ENCODE data around the gene SKAP1.
"Not testable (repeated sequence)": the region's sequence is repeated elsewhere in the genome, so short reads cannot be mapped to it uniquely, and the experiment has no call there.

Gene SKAP1

DNA sequence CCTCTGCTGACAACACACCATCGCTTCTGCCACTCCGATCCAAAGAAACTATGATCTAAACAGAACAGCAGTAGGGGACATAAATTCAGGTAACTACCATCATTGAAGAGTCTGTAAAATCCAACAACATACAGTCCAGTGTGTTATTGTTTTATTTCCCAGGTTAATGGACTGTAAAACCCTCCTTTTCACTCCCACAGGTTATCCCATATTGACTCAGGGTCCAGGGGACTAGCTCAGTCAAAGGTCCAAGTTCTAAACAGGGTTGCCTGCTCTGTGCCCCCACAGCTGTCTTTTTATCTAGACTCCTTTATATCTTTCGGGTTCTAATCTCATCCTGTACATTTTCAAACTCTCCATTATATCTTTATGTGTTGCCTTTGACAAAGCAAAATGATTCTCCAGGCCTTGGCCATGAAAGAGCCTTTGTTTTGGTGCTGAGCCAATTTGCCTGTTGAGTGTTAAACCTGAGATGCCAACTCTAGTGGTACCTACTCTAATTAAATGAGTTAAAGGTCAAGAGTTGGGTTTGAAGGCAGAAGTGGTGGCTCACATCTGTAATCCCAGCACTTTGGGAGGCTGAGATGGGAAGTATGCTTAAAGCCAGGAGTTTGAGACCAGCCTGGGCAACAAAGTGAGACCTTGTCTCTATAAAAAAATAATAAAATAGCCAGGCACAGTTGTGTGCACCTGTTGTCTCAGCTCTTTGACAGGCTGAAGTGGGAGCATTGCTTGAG, 242.0 kb downstream of the SKAP1 start:
- ChIA-PET POLR2A (ENCODE audit: low non-redundant PET) (no interaction called here), CTCF (no interaction called here)
- TF ChIP-seq, protein P1, sequence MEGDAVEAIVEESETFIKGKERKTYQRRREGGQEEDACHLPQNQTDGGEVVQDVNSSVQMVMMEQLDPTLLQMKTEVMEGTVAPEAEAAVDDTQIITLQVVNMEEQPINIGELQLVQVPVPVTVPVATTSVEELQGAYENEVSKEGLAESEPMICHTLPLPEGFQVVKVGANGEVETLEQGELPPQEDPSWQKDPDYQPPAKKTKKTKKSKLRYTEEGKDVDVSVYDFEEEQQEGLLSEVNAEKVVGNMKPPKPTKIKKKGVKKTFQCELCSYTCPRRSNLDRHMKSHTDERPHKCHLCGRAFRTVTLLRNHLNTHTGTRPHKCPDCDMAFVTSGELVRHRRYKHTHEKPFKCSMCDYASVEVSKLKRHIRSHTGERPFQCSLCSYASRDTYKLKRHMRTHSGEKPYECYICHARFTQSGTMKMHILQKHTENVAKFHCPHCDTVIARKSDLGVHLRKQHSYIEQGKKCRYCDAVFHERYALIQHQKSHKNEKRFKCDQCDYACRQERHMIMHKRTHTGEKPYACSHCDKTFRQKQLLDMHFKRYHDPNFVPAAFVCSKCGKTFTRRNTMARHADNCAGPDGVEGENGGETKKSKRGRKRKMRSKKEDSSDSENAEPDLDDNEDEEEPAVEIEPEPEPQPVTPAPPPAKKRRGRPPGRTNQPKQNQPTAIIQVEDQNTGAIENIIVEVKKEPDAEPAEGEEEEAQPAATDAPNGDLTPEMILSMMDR (conservative IDR thresholded peaks at IDR 0.05; ENCODE audit: low read depth): no peak
- DNase-seq (ENCODE audit: low spot score): no peak
- no peak overlapping the region for H3K27ac ChIP-seq

DNA sequence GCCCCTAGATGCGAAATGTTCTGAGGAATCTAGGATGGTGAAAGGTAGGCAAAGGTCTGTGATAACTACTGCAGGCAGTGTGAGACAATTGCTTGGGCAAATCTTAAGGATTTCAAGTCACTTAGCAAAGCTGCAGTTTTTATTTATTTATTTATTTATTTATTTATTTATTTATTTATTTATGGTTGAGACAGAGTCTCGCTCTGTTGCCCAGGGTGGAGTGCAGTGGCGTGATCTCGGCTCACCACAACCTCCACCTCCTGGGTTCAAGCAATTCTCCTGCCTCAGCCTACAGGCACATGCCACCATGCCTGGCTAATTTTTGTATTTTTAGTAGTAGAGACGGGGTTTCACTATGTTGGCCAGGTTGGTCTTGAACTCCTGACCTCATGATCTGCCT, 243.7 kb downstream of the SKAP1 start:
- H3K27ac ChIP-seq; CTCF ChIA-PET; DNase-seq (ENCODE audit: low spot score); POLR2A ChIA-PET (ENCODE audit: low non-redundant PET): not testable (repeated sequence)

- no peak overlapping the region for H3K27ac ChIP-seq
- ChIA-PET POLR2A (ENCODE audit: low non-redundant PET) (no interaction called here), CTCF (interaction anchor here (0.6 to 1.3 kb wide), 2 partner anchors 18 to 31 kb away, joined by 3 read pairs; no protein-coding TSS in a partner anchor)
- TF ChIP-seq, protein P1 (conservative IDR thresholded peaks at IDR 0.05; ENCODE audit: low read depth): no peak
- no peak for DNase-seq (ENCODE audit: low spot score)
Measured at GRCh38 chr17:48184721-48185120, 245.3 kb downstream of the SKAP1 start.

DNA sequence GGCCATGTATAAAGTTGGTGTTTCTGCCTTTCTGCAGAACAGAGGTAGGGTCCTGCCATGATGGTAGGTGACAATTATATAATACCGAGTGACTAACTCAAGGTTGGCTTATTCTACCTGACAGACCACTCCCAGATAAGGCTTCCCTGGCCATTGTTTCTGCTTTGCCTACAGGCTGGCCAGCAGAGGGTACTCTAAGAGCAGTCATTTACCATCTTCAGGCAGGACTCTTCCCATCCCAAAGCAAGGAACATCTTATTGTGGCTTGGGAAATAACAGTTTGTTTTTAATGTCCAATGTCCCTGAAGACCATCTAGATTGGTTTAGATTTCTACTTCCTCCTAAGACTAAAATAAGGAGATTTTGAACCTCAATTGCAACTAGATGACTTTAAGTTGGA, 248.4 kb downstream of the SKAP1 start:
- ChIA-PET POLR2A (ENCODE audit: low non-redundant PET) (no interaction called here), CTCF (no interaction called here)
- TF ChIP-seq, protein P1 (conservative IDR thresholded peaks at IDR 0.05; ENCODE audit: low read depth): no peak; the same call in 1 of the 2 replicates
- H3K27ac ChIP-seq: no peak overlapping the region
- no peak for DNase-seq (ENCODE audit: low spot score)

DNA sequence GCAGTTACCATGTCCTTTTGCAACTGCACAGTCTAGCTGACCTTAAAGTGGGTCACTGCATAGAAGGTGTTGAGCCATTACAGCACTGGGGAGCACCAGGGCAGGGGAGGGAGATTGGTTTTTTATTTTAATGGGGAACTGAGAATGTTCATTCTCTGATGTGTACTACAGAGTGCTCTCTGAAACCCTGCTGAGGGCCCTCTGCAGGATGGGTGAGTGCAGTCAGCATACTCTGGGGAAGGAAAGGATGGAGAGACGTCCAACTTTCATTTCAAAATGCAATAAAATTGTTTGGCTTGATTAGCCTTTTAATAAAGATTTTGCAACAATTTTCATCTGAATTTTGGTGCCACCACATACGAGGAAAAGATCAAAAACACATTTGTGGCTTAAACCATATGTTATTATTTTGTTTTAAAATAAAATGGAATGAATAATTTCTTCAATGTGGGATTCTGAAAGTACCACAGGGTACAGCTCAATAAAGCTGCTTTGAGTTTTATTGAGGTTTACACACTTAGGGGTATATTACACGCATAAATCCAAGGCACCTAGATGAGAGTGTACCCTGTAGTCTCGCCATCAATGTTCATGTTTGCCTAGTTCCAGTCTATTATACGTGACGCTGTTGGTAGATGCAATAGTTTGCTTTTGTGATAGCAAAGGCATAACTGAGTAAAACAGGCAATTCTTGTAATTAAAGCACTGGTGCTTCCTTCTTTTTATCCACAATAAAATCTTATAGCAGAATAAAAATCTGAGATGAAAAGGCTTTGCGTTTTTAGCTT, 249.0 kb downstream of the SKAP1 start:
- no peak for DNase-seq (ENCODE audit: low spot score)
- ChIA-PET POLR2A (ENCODE audit: low non-redundant PET) (no interaction called here), CTCF (no interaction called here)
- H3K27ac ChIP-seq: no peak overlapping the region
- TF ChIP-seq, protein P1 (conservative IDR thresholded peaks at IDR 0.05; ENCODE audit: low read depth): no peak

- ChIA-PET POLR2A (ENCODE audit: low non-redundant PET) (no interaction called here), CTCF (no interaction called here)
- H3K27ac ChIP-seq: no peak overlapping the region
- TF ChIP-seq, protein P1 (conservative IDR thresholded peaks at IDR 0.05; ENCODE audit: low read depth): no peak
- no peak for DNase-seq (ENCODE audit: low spot score)
Measured at GRCh38 chr17:48179071-48179945, 250.7 kb downstream of the SKAP1 start.

Measured in RWPE1 (cell line).